Left kidney (tissue), 8 donors: ENCODE results near the gene PHTF1. TPM values are rescaled to one million over a fixed set of nuclear protein-coding genes. Genes with fewer than 3 reads are reported as not detected.

ENCODE experiments used
- DNase-seq: peaks from one replicate; pipeline ENCODE4 v3.0.0-alpha.2; 2013
- long read RNA-seq, 8 donors: transcript quantifications; one replicate each; lab custom pipeline, GENCODE V29; 2026
- polyA plus RNA-seq: library from polyadenylated mRNA; unstranded; fragments of 120-200 nt; gene quantifications from one replicate; pipeline ENCODE4 v1.2.1, GENCODE V29; 2013; ENCODE audit not compliant: insufficient read length

Gene PHTF1
- 28.1 TPM for polyA plus RNA-seq
- long read RNA-seq, donor 1, partial matches to known transcripts: 0 of 3 reads
- long read RNA-seq, donor 1, other reads (novel, unspliced or antisense): 0 of 3 reads
- long read RNA-seq, donor 2, partial matches to known transcripts: 0 of 2 reads
- long read RNA-seq, donor 2, other reads (novel, unspliced or antisense): 0 of 2 reads
- long read RNA-seq, donor 3, partial matches to known transcripts: 0 of 1 reads
- long read RNA-seq, donor 3, other reads (novel, unspliced or antisense): 0 of 1 reads
- long read RNA-seq, donor 4: 0 reads
- long read RNA-seq, donor 5, partial matches to known transcripts: 0 of 2 reads
- long read RNA-seq, donor 5, other reads (novel, unspliced or antisense): 0 of 2 reads
- long read RNA-seq, donor 6, partial matches to known transcripts: 0 of 3 reads
- long read RNA-seq, donor 6, other reads (novel, unspliced or antisense): 0 of 3 reads
- long read RNA-seq, donor 7, partial matches to known transcripts: 0 of 2 reads
- long read RNA-seq, donor 7, other reads (novel, unspliced or antisense): 0 of 2 reads
- long read RNA-seq, donor 8, partial matches to known transcripts: 0 of 1 reads
- long read RNA-seq, donor 8, other reads (novel, unspliced or antisense): 0 of 1 reads

DNA sequence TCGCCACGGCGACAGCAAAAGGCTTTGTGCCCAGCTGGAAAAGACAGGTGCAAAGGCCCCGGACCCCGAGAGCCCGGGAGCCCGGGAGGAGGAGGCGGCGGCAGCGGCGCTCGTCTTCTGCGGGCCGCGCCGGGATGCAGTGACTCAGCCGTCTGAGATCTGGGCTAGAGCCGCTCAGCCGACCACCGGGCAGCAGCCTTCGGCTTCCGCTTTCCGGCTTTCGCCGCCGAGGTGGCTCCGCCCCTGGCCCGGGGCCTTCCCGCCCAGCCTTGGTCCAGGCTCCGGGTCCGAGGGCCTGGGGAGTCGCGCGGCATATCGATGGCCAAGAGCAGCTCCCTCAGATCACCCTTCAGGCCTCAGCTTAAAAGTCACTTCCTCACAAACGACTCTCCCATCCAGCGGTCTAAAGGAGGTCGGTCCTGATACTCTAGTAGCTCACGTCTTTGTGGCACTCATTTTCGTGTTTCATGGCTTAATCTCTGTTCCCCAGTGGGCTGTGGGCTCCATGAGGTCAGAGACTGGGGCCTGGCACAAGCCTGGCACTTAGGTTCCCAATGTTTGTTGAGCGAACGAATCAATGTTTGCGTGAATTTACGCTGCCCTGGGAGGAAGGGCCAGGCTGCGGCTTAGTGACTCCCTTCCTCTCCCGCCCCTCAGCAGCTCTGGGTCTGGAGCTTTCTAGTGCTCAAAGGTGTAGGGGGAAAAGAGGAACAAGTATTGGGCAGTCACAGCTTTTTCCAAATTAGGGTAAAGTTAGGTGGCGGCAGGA is at the start of gene PHTF1:
TSS of gene PHTF1 (minus strand) at position 154 of the 769 bp plus-strand sequence. CDS start 783 bp downstream, outside the sequence.
- DNase-seq: peak; percentile 63

DNA sequence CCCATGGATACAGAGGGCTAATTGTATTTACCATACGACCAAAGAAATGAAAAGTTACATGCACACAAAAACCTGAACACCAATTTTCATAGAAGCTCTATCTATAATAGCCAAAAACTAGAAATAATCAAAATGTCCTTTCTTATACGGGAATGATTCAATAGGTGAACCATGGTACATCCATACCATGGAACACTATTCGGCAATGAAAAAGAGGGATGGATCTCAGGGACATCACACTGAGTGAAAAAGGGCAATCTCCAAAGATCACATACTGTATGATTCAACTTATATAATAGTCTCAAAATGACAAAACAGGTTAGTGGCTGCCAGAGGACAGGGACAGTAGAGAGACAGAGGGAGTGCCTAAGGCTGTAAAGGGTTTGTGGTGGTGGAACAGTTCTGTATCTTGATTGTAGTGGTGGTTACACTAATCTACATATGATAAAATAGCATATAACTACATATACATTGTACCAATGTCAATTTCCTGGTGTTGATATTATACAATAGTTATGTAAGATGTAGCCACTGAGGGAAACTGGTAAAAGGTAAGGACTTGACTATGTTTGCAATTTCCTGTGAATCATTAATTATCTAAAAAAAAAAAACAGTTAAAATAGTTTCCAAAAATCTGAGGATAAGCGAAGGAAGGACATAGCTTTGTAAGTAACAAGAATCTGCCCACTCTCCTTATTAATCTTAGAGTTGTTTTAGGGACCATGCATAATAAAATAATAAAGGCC is 49.3 kb upstream of the PHTF1 start:
- DNase-seq: no peak

DNA sequence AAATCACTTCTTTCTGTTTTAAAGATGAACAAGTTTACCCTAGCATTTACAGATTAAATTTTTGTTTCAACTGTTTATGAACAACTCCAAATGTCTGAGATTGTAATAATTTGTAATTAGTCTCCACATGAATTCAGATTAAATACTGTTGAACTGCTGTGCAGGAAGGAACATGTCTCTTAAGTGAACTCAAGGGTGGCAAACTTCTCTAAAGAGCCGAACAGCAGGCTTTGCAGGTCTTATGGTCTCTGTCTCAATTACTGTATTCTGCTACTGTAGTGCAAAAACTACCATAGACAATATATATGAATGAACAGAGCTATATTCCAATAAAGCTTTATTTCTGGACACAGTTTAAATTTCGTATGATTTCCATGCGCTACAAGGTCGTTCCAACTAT is 46.4 kb upstream of the PHTF1 start:
- DNase-seq: no peak

DNA sequence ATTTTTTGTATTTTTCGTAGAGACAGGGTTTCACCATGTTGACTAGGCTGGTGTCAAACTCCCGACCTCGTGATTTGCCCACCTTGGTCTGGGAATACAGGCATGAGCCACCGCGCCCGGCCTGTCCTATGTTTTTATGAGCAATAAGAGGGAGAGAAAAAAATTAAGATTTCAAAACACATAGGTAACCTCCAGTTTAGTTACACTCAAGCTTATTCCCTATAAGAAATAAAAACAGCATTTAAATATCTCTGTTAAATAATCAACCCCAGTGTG is 45.9 kb upstream of the PHTF1 start:
- no peak for DNase-seq

DNA sequence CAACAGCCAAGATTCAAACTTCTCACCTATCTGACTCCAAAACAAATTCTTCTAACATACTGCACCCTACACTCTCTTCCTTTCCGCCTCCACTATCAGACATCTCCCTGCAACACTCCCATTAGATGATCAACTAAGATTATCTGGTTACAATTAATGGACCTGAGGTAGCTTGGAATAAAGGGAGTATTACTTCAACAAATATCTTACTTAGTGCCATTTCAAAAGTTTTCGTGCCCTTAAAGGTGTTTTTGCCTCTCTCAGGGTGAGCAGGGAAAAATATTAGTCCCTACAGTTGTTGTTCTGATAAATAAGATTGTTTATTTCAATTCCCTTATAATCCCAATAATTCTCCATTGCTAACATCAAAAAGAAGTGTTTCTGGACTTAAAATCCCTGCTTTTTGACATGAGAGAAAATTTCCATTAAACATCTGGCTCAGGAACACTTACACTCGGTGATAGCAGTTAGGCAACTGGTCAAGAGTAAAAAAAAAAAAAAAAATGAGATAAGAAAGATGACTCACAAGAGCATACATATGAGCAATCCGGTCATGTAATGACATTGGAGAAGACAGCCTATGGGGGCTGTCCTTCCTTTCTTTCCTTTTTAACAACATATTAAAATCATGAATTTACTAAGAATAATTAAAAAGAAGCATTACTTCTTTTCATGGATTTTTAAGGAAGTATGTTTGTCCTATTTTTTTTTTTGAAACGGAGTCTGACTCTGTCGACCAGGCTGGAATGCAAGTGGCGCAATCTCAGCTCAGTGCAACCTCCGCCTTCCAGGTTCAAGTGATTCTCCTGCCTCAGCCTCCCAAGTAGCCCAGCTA is 45.4 kb upstream of the PHTF1 start:
- no peak for DNase-seq

DNA sequence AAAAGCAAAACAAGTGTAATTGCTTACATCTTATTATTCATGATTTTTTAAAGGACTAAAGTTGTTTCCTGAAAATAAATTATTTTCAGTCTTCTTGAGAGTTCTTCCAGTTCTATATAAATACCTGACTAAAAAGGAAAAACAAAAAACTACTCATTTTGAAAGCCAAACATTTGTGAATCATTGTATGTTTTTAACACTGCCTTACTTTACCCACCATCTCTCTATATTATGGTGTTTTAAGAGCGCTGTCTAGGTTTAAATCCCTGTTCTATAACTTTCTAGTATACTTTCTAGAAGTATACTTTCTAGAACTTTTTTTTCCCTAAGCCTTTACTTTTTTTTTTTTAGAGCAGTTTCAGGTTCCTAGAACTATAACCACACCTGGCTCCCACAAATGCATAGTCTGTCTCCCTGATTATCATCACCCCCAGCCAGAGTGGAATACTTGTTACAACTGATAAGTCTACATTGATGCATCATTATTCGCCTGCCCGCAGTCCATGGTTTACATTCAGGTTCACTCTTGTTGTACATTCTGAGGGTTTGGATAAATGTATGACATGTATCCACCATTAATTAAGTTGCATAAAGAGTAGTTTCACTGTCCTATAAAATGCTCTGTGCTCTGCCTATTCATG is 43.2 kb upstream of the PHTF1 start:
- DNase-seq: no peak

DNA sequence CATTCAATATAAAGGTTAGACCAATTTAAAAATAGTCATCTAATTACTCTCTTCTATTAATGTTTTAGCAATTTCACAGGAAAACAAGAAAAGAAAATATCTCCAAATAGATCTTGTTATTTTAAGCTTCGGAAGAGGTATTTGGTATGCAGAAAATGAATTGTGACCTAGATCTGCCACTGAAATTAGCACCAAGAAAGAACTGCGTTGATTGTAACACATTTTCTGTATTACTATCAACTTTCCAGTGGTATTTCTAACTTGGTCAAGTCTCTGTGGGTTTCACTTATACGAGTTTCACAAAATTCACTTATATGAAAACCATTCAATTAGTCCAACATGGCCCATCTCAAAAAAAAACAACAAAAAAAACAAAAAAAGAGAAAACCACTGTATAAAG is 41.2 kb upstream of the PHTF1 start:
- no peak for DNase-seq

DNA sequence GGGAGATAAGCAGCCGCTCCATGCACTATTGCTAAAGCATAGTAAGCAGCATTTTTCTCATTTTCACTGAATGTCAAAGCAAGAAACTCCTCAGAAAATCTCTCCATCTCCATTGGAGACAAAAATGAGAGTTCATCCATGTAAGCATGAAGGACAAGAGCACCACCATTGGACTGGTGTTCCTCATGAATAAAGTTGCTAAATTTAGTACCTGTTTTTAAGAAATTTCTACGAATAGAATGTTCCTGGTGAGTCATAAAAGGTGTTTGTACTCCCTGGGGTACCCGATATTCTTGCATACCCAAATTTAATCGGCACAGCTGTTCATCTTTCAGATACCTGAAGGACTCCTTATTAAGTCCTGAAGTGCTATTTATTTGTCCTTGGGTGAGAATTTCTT is 38.2 kb upstream of the PHTF1 start:
- no peak for DNase-seq

DNA sequence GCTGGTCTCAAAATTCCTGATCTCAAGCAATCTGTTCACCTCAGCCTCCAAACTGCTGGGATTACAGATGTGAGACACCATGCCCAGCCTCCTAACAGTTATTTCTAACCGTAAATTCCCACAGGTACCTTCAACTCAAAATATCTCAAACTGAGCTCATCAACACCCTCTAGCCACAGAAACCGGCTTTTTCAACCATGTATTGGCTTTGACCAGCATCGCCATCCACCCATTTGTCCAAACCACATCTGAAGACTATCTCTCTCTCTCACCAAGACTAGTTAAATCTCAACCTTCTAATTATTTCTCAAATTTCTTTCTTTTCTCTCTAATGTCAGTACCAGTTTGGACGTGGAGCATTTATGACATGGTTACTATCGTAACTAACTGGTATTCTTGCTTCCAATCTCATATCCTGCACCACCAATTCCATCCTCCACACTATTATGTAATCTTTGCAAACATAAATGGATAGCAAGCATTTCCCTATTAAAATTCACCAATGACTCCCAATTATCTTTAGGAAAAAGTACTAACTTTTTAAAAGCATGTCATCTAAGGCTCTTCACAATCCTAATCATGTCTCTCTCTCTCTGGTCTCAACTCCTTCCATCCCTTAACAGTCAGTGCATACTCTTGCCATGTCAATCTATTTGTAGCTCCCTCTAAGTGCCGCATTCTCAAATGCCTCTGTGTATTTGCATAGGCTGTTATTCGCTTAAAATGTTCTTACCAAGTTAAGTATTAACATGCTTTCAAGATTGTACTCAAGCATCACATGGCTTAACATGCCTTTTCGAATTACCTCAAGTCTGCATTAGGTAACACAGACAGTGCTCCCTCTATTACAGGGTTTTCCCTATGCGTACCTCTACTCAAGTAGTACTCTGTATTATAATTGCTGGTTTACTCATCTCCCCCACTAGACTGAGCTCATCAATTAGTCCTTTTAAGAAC is 34.9 kb upstream of the PHTF1 start:
- peak; percentile 17 for DNase-seq

DNA sequence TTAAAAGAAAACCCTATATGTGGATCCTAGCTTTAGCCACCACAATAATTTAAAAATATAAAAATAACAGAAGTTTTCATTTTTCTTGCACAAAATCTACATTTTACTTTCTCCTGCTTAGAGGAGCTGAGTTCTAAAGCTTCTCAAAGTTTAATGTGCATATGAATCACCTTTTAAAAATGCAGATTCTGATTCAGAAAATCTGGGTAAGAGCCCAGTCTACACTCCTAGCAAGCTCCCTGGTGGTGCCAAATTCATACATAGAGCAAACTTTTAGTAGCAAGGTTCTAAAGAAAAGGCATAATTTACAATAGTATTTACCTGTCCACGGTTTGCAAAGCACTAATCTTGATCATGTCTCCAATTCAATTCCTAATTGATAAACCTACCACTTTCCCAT is 33.7 kb upstream of the PHTF1 start:
- no peak for DNase-seq

DNA sequence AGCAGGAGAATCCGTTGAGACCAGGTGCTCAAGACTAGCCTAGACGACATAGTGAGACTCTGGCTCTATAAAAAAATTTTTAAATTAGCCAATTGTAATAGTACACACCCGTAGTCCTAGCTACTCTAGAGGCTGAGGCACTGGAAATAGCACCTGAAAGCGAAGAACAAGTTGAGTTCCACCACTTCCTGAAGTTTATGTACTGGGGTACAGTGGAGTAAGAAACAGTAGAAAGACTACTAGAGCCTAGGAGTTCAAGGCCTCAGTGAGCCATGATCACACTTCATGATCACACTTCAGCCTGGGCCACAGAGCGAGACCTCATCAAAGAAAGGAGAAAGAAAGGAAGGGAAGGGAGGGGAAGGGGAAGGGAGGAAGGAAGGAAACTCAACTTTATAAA is 33.2 kb upstream of the PHTF1 start:
- no peak for DNase-seq

DNA sequence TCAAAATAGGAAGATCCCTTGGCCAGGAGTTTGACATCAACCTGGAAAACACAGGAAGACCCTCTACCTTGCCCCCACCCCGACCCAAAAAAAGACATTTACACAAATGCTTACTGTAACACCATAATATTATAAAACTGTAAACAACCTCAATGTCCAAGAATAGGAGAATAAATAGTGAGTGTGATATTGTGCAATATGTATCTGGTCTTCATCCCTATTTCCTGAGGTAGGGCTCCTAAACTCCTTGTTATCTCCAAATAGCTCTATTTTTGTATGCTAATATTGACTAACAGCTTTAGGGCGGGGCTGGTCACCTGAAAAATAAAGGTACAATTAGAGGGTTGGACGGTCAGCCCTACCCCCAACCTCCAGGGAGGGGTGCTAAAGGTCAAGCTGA is 29.5 kb upstream of the PHTF1 start:
- no peak for DNase-seq

DNA sequence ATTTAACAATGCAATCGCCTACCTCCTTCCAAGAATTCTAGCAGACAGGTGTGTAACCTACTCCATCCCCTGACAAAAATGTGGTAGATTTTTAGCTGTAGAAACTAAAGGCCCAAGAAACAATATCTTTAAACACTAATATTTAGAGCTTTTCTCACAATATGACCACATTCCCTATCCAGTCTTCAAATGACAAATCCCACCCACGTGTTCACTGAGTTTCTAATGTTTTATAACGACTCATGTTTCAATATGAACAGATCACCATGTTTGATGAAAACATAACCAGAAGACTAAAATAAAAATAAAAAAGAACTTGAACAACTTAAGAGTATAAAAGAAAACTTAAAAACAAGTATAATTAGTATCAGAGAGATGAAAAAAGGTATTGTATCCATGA is 28.4 kb upstream of the PHTF1 start:
- no peak for DNase-seq

DNA sequence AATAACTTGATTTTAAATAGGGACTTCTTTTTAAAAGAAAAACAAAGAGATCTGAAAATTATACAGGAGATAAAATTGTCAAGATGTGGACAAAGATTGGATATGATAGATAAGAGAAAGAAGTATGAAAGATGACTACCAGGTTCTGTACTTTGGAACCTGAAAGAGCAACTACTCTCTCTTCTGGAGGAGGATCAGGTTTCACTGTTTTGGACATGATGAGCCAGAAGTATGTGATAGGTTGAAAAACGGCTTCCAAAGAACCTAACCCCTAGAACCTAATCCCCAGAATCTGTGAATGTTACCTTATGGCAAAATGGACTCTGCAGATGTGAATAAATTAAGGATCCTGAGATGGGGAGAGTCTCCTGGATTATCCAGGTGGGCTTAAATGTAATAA is 26.8 kb upstream of the PHTF1 start:
- no peak for DNase-seq

DNA sequence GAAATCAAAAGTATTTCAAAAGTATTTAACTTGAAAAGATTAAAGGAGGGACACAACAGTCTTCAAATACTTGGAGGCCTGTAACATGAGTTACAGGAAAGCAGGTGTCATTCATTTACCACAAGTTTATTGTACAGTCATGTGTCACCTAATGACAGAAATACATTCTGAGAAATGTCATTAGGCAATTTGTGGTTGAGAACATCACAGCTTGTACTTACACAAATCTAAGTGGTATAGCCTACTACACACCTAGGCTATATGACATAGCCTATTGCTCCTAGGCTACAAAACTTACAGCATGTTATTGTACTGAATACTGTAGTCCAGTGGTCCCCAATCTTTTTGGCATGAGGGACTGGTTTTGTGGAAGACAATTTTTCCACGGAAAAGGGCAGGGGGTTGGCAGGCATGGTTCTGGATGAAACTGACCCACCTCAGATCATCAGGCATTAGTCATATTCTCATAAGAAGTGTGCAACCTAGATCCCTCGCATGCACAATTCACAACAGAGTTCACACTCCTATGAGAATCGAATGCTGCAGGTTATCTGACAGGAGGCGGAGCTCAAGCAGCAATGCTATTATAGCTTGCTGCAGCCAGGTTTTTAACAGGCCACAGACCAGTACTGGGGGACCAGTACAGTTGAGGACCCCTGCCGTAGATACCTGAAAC is 25.0 kb upstream of the PHTF1 start:
- no peak for DNase-seq

DNA sequence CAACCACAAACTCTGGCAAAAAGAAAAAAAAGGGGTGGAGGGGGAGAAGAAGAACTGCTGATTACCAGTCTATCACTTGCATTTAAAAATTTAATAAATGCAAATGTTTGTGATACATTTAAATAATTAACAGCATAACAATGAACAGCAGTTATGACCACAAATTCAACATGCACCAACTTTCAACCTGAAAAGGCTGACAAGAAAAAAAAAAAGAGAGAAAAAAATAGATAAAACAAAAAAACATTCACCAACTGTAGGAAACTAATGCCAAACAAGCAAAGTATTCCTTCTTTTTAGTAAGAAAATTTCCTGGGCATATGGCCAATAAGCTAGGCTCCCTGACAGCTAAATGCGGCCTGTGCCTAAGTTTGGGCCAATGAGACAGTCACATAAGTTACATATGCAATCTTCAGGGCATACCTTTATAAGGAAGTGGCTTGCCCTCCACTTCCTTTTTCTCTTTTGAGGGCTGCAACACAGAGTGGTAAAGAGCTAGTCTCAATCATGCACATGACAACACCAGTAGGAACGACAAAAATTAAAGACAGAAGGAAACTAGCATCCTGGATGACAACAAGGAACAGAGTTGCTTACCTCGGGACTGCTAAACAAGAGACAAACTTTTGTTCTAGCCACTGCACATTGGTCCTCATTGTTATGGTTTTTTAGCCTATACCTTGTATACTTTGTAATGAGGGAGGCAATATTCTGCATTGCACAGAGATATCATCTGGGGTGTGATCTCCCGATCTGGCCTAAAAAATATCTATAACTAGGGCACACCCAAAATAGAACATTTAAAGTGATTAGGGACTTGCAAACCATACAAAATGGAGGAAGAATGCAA is 24.2 kb upstream of the PHTF1 start:
- no peak for DNase-seq

DNA sequence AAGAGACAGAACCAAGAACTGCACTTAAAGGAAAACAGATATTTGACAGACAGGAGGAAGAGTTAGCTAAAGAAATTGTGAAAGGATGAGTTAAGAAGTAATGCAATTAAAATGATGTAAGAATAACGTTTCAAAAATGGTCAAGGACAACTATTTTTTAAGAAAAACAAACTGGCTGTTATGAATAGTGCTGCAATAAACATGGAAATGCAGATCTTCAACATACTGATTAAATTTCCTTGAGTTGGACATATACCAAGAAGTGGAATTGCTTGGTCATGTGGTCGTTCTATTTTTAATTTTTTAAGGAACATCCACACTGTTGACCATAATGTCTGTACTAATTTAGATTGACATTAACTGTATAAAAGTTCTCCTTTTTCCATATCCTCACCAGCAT is 23.1 kb upstream of the PHTF1 start:
- DNase-seq: no peak
